GM12874 (cell line): ENCODE data around the gene CMTR1.

Experiments
- TF ChIP-seq, protein P1 (sequence below): IDR thresholded peaks from 2 replicates; pipeline ENCODE4 v1.5.1; 2011; ENCODE audit warnings: low read depth, mild to moderate bottlenecking, control low read depth, low read length, moderate library complexity; ENCODE audit not compliant: insufficient read depth

Gene CMTR1

DNA sequence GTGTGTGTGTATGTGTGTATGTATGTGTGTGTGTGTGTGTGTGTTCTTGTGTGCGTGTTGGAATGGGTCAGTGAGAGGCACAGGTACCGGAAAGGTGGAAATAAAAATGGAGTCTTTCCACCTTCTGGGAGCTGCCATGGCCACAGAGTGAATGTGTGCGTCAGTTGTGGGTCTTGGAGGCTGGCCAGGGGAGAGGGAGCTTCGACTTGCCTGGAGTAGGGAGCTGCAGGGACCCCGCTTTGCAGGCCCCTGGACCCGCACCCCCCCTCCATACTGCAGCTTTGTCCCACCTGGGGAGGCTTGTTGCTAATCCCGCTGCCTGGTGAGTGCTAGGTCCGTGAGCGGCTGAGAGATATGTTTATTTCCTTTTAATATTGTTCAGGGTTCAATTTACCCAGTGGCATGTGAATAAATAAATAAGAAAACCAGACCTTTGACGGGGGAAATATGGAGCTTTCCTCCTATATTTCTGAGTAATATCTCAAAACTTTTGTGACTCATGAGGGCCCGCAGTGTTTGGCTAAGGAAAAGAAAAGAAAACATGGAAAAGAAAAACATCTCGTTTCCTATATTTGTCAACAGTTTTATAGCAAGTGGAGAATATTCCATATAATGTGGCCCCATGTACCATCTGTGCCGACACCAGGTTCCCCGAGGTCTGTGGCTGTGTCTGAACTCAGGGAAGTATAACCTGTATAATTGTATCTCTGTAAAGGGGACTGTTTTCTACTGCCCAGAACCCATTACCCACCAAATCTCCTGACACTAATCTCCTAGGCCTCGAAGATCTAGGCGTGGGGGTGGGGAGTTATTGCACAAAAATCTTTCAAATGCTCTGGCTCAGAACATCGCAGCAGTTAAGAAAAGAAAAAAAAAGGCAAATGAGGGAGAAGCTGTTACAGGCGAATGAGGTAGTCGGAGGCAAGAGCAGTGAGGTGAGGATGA lies 91.3 kb downstream of the CMTR1 start:
- TF ChIP-seq, protein P1, sequence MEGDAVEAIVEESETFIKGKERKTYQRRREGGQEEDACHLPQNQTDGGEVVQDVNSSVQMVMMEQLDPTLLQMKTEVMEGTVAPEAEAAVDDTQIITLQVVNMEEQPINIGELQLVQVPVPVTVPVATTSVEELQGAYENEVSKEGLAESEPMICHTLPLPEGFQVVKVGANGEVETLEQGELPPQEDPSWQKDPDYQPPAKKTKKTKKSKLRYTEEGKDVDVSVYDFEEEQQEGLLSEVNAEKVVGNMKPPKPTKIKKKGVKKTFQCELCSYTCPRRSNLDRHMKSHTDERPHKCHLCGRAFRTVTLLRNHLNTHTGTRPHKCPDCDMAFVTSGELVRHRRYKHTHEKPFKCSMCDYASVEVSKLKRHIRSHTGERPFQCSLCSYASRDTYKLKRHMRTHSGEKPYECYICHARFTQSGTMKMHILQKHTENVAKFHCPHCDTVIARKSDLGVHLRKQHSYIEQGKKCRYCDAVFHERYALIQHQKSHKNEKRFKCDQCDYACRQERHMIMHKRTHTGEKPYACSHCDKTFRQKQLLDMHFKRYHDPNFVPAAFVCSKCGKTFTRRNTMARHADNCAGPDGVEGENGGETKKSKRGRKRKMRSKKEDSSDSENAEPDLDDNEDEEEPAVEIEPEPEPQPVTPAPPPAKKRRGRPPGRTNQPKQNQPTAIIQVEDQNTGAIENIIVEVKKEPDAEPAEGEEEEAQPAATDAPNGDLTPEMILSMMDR, result no peak

DNA sequence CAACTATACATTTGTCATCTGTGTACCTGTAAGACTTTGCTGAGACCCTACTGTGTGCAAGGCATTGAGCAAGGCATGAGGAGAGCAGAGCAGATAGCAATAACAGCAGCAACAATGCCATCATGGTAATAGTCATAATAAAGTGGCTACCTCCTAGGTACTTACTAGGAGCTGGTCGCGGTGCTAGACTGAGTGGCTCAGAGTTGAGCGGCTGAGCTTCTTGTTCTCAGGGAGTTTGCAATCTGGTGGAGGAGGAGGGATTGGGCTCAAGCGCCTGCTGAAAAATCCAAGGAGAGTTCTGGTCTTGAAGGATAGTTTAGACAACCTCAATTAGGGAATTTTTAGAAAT lies 91.9 kb downstream of the CMTR1 start:
- TF ChIP-seq, protein P1, result no peak

DNA sequence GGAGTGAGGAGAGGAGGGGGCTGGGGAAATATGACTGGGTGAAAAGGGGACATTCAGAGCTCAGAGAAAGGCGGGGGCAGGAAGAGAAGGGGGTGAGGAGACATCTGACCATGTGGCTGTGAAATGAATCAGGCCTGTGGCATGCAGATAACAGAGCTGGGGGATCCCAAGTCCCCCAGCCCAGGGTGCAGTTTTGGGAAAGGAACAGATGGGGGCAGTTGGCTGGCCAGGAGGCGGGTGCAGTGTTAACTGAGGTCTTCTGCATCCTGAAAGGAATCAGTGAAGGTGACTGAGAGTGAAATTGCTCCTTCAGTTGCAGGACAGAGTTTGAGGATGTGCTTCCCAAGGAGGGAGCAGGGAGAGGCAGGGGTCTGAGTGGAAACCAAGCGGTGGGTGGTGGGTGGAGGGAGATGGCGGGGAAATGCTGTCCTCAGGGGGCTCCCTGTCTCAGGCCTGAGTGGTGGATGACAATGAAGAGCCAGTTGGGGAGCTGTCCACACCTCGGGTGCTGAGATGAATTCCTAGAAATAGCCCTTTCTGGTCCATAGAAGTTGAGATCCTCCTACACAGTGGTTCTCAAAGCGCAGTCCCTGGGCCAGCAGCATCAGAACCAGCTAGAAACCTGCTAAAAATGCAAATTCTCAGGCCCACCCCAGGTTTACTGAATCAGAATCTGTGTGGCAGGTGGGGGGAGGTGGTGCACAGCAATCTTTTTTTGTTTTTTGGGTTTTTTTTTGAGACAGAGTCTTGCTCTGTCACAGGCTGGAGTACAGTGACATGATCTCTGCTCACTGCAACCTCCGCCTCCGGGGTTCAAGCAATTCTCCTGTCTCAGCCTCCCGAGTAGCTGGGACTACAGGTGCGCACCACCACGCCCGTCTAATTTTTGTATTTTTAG lies 92.7 kb downstream of the CMTR1 start:
- TF ChIP-seq, protein P1, result no peak

- TF ChIP-seq, protein P1, result no peak
Measured at GRCh38 chr6:37528541-37528940, 95.5 kb downstream of the CMTR1 start.

DNA sequence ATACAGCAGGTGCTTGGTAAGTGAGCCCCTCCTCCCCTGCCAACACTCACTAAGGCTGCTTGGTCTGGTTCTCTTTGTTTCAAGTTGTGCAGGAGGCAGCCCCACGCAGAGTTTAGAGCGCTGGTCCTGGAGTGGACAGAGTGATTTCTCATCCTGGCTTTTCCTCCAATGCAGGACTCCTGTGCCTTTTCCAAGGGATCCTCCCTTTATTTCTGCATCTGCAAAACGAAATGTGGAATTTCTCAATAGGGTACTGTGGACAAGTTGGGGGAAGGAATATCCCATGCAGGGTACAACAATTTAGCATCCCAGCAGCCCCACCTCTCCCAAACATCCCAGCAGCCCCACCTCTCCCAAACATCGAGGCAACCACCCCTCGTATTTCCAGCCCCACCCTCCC lies 97.3 kb downstream of the CMTR1 start:
- TF ChIP-seq, protein P1, result no peak

GRCh38 chr6:37531026-37531425 lies 98.0 kb downstream of the CMTR1 start:
- TF ChIP-seq, protein P1, result no peak
